Measurements from ENCODE around the gene R3HDM2.
A peak's percentile ranks its signal among the peaks of the same experiment; 100 is the strongest.

Gene R3HDM2

DNA sequence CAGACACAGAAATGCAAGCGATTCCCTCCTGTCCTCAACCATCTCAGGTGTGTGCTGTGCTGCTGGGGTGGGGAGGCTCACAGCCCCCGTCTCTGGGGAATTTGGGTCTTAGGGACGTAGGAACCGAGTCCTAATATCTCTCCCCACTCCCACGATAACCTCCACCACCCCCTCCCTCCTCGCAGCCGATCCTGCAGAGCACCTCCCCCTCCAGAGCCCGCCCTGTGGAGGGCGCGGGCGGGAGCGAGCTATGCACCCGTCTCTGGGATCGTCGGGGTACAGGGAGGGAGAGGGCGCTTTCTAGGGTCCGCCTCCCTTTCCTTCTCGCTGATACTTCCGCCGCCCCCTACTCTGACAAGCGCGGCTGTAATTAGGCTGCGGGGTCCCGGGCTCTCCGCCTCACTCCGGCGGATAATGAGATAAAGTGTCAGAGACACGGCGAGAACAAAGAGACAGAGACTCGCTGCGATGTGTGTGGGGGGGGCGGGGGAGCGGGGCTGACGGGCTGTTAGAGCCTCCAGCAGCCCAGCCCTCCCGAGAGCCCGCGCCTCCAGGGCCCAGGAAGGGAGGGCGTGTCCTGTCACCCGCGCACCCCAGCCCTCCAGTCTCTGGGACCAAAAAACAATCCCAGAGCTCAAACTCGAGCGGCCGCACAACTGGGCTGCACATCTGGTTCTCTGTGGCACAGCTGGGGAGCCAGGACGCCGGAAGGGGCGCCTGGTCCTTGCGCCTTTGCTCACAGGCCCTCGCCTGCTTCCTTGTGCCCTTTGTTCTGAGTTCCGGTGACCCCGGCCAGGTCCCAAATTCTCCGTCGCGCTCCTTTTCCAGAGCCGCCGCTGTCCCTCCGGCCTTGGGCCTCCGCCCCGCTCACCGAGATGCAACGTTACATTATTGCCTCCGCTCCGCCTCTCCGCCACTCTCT is 192.7 kb downstream of the R3HDM2 start:
- DNase-seq = no peak

DNA sequence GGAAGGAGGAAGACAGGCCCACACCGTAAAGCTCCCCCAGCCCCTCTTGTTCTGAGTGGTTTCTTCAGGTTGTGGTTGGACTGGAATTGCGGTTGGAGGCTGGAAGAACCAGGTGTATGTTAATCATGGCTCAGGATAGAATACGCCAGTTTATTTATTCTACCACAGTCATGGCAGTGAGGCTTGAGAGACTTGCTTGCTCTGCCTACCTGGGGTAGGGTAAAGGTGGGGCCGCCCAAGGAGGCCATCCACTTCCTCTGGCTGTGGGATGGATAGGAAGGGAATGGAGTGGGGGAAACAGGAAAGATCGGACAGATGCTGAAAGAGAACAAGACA is 193.3 kb downstream of the R3HDM2 start:
- no peak for DNase-seq

DNA sequence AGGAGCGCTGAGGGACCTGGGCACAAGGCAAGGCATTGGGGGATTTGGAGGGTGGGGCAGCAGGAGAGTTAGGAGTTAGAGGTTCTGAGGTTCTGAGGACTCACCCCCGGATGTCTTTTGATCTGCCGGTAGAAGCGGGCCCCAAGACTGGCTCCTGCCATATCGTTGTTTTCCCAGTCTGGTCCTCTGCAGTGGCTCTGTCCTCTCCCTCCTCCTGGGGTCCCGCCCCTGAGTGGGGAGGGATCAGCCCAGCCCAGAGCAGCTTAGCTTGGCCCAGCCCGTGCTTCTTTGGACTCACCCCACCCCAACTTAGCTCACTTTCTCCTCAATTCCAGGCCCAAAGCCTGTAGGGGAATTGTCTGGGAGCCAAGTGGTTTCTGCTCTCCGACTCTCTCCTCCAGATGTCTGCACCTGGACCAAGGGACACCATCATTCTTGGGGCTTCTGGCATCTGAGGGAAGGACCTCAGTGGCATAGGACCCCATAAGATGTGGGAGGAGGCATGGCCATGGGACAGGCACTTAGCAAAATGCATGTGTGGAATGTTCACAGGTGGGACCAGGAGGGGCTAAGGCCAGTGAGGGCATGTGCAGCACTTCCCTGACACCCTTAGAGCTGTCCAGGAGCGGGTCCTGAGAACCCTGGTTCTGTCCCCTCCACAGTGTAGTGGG is 193.8 kb downstream of the R3HDM2 start:
- DNase-seq = no peak

DNA sequence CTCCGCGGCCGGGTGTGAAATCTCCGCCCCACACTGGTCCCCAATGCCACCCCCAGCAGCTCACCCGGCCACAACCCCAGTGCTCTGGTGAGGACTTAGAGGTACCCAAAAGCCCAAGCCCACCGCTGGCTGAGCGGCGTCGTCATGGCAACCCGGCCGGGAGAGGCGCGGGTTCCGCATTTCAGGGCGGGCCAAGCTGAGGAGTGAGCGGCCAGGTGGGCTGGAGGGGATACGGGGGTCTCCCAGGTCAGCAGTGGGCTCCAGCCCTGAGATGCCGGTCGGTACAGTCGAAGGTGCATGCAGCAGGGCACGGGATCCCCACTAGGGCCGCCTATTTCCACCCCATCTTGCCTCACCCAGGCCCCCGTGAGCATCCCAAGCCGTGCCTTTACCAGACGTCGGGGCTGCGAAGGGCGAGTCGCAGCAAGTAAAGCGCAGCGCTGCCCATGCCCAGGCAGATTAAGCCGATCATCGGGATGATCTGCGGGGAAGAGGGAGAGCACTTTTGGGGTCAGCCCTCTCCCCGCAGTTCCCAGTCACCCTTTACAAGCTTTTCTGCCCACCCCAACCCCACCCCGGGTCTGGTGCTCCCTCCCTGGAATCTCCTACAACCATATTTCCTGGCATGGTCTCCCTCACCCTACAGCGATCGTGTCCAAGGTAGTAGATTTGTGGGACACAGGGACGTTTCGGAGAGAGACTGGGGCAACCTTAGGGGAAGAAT is 194.5 kb downstream of the R3HDM2 start:
- no peak for DNase-seq

DNA sequence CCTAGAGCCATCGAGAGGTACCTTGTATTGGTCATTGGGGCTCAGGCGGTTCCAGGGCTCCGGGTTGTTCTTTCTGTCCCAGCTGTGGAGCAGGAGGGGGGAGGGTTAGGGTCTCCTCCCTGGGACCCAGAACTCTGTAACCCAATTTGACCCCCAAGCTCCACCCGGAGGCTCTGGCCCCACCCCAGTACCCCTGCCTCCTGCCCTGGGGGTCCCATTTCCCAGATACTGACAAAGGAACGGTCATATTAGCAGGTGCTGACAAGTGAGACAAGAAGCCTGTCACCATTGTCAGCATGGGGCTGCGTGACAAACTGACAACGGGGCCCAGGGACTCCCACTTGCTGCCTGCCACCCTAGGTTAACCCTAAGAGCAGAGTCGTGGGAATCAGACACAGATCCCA is 195.1 kb downstream of the R3HDM2 start:
- DNase-seq = no peak

DNA sequence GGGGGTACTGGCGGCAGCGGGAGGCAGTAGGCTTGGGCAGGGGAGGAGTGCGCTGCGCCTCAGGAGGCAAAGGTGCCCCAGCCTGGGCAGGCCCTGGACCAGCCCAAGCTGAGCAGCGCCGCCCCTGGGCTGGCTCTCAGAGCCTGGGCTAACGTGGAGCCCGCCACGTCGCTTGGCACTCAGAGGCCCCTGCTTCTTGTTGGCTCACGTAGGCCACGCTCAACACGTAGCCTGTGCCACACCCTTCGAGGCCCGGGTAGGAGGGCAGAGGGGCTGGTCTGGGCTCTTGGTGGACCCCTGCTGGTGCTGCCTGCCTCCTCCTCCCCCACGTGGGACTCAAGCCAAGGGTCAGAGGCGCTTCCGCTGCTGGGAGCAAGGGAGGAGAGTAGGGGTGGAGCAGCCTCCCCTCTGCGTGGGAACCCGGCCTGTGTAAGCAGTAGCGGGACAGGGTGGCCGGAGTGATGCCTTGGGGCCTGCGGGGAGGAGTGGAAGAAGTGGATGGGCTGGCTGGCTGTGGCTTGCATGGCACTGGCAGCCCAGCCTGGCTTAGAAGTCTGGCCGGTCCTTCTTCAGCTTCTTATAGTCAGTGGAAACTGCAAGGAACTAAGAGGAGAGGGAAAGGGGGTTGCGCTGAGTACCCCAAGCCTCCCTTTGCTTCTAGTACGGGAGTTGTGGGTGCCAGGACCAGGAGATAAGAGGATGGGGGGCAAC is 195.7 kb downstream of the R3HDM2 start:
- DNase-seq = no peak

DNA sequence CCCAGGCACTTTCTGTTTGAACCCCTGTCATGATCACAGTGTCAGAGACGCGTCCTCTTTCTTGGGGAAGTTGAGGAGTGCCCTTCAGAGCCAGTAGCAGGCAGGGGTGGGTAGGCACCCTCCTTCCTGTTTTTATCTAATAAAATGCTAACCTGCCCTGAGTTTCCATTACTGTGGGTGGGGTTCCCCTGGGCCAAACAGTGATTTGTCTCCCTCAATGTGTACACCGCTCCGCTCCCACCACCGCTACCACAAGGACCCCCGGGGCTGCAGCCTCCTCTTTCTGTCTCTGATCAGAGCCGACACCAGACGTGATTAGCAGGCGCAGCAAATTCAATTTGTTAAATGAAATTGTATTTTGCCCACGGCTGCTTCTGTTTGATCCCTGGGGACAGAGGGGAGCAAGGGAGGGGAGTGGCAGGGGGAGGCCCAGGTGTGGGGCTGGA is 196.2 kb downstream of the R3HDM2 start:
- no peak for DNase-seq

DNA sequence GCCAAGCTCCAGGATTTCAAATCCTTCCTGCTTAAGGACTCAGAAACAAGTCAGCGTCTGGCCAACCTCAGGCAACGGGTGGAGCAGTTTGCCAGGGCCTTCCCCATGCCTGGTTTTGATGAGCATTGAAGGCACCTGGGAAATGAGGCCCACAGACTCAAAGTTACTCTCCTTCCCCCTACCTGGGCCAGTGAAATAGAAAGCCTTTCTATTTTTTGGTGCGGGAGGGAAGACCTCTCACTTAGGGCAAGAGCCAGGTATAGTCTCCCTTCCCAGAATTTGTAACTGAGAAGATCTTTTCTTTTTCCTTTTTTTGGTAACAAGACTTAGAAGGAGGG is 196.6 kb downstream of the R3HDM2 start:
- no peak for DNase-seq

DNA sequence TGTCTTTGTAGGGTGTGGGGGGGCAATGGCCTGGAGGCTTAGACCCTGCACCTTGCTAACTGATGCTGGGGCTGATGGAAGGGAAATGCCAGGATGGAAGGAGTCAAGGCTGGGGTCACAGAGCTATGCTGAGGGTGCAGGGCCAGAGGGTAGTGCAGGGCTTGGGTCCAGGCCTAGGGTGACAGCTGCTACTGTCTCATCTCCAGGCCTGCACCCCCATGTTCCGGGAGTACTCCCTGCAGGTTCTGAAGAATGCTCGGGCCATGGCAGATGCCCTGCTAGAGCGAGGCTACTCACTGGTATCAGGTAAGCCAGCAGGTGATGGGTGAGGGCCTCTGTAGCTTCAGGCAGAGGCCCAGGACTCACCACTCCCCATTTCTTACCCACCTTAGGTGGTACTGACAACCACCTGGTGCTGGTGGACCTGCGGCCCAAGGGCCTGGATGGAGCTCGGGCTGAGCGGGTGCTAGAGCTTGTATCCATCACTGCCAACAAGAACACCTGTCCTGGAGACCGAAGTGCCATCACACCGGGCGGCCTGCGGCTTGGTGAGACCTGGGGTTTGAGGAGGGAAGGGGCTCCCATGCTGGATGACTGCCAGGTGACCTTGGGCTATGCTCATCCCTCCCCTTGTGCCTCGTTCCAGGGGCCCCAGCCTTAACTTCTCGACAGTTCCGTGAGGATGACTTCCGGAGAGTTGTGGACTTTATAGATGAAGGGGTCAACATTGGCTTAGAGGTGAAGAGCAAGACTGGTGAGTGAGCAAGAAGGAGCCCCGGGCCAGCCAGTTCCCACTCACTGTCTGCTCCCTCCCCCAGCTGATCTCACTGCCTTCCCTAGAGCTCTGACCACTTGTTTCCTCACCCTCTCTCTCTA is 197.2 kb downstream of the R3HDM2 start:
- no peak for DNase-seq

DNA sequence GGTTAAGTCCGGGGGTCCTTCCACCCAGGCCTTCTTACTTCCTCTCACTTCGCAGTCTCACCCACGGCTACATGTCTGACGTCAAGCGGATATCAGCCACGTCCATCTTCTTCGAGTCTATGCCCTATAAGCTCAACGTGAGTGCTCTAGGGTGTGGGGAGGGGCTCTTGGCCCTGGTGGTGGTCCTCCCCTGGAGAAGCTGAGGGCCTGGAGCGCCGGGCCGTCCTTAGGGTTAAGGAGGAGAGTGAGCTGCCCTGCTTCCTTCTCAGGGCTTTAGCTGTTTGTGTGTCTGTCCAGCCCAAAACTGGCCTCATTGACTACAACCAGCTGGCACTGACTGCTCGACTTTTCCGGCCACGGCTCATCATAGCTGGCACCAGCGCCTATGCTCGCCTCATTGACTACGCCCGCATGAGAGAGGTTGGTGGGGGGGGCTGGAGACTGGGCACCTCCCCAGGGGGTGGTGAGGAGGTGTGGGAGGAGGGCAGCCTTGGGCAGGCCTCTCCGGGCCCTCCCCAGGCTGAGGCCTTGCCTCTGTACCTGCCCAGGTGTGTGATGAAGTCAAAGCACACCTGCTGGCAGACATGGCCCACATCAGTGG is 198.6 kb downstream of the R3HDM2 start:
- no peak for DNase-seq

DNA sequence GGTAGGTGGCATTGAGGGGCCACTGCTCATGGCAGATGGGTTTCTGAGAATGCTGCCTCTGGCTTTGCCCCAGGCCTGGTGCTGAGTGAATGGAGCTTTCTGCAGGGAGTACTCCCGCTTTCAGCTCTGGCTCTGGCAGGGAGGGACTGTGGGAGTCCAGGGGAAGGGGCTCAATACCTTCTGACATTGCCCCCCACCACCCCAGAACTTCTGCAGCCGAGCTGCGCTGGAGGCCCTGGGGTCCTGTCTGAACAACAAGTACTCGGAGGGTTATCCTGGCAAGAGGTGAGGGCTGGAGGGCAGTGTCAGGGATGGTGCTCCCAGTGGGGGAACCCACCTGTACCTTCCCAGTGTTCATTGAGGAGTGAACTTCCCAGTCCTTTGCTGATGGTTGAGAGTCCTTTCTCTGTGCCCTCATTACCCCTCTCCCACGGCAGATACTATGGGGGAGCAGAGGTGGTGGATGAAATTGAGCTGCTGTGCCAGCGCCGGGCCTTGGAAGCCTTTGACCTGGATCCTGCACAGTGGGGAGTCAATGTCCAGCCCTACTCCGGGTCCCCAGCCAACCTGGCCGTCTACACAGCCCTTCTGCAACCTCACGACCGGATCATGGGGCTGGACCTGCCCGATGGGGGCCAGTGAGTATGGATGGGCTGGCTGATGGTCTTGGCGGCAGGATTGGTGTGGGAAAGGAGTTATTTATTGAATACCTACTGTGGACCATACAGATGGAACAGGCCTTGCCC is 199.4 kb downstream of the R3HDM2 start:
- no peak for DNase-seq

DNA sequence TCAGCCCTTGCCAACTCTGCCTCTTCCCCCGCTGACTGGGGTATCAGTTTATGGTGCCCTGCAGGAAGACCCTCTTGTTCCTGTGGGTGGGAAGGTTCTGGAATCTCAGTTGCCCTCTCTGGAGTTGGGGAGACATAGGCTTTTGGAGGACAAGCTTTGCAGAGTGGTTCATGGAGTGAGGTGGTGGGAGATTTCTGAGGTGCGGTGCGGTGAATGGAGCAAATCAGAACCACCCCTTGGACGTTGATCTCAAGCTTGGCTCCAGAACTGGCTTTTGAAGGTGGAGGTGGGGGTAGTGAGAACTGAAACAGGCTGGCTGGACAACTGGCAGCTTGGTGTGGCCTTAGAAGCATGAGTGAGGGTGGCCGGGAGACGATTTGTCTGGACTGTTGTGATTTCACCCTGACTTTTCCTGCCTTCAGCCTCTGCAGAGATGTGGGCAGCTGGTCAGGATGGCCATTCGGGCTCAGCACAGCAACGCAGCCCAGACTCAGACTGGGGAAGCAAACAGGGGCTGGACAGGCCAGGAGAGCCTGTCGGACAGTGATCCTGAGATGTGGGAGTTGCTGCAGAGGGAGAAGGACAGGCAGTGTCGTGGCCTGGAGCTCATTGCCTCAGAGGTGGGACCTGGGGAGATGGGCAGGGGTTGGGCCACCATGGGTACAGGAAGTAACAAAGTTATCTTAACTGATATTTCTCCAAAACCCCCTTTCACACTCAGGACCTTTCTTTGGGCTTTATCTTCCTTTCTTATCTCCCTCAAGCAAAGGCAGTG is 200.3 kb downstream of the R3HDM2 start:
- DNase-seq = no peak

DNA sequence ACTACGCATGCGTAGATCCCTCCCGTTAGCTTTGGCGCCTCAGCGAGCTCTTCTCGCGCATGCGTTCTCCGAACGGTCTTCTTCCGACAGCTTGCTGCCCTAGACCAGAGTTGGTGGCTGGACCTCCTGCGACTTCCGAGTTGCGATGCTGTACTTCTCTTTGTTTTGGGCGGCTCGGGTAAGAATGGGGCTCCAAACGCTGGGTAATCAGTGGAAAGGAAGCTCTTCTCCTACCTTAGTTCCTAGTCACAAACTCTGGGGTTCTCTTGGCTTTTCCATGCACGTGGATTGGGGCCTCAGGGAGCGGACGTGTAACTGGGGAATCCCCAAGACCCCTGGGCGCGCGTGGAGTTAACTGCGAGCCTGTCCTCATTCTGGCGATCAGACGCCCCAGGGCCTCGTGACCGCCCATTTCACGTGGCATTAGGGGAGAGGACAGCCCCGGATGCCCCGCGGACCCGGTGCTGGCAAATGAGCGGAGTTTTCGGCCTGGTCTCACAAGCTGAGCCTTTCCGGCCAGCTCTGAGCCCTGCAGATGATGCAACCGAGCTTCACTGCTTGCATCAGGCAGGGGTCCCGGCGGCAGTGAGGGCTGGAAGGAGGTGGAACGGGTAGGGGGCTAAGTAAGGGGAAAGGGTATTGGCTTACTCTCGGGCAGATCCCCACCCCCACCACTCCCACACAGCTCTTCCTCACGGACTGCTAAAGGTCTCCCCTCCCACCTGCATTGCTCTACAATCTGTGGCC is 201.0 kb downstream of the R3HDM2 start, which contains the start of gene SHMT2:
Gene SHMT2 (plus strand): TSS at position 78 of the 747 bp plus-strand sequence. CDS start 68 bp downstream, at position 146.
- peak; percentile 92 for DNase-seq

DNA sequence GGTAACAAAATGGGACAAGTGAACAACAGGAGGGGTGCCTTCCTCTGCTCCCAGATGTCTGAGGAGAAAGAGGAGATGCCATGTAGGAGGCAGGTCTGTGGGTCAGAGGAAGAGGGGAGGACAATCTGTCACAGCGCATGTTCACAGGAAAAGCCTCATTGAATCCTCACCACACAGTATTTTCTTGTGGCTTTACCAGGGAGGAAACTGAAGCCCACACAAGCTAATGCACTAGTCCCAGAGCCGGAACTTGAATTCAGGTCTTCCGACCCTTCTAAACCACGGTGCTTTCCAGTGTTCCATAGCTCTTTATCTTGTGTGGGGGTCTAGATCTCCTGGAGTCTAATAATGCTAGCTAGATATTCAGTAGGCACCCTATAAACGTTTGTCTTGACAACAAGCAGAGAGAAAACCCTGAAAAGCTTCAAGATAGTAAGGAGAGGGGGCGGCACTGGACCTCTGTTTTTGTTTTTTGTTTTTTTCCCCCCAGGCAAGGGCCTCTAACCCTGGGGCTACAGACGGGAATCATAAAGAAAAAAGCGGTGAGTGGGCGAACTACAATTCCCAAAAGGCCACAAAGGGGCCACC is 201.7 kb downstream of the R3HDM2 start:
- no peak for DNase-seq

DNA sequence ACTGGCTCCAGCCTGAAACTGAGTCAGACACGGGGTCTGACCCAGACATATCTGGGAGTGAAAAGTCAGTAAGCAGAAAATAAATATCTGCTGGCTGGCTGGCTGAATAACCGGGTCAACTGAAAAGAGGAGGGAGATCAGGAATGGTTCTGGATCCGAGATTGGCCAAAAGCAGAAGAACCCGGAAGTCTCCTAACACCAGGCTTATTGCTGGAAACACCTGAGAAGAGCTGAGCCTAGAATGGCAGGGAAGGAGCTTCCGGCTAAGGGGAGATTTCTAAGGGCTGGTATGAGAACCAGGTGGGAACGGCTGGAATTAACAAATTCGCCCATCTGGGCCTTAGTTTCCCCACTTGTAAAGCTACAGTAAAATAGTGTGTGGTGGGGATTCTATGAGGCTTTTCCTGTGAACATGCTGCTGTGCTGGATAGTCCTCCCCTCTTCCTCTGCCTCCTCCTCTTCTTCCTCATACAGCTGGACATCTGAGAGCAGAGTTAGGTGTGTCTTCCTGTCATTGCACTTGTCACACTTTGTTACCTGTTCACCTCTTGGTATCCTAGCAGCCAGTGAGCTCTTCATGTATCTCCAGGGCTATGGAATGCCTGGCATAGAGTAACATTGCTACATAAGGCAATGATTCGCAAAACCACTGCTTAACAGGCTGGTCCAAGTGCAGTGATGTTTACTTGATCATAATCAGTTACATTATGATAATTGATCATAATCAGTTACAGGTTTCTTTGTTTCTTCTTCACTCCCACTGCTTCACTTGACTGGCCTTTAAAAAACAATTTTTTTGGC is 203.3 kb downstream of the R3HDM2 start:
- no peak for DNase-seq

DNA sequence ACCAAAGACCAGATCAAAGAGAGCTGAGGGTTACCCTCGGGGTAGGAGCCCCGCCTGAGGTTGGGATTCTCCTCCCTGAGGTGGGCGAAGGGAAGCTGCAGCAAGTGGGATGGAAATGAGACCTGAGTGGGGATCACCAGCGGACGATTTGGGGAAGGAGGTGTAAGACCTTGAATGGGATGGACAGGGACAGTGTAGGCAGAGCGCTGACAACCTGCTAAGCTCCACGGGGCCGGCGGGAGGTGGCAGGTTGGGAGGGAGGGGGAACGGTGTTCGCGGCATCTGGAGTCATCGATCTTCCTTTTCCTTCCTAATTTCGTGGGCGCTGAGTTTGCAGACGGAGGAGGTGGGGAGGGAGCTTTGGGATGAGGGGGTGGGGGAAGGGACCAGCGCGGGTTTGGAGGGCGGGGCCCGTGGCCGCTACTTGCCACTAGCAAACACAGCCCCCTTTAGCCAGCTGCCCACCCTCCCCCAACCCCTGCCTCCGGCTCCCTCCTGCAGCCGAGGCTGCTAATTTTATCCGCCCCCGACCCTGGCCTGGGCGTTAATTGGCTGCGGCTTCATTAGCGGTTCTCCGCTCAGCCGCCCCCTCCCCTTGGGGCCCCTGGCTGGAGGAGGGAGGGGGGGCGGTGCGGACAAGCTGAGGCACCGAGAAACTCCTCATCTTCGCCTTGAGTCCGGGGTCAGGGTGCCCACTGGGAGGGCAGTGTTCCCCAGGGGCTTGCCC is 204.1 kb downstream of the R3HDM2 start:
- no peak for DNase-seq

DNA sequence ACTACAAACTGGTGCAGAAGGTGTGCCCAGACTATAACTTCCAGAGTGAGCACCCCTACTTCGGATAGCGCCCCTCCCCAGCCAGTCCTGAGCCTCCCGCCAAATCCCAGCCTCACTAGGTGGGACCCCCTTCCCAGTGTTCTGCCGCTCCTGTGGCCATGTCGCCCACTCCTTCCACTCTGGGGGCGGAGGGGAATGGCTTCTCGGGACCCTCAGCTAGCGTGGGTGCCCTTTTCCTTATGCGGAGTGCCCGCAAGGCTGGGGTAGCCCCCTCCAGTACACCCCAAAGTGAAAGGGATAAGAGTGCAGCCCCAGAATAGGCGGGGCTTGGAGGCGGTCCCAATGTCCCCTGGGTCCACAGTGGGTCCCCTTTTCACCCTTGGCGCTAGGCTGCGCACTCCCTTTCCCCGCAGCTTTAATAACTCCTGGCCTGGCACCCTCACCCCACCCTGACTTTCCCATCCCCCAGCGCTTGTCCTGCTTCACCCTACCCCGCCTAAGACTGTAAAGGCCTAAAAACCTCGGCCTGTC is 205.1 kb downstream of the R3HDM2 start:
- no peak for DNase-seq

Data from NCI-H2227 treated with DMSO at 0.1 percent for 48 hours (cell line).